Bronchial epithelial cell (primary cell): ENCODE data around the gene RTL3. TPM values are rescaled to one million over a fixed set of nuclear protein-coding genes. Genes with fewer than 3 reads are reported as not detected.

ENCODE experiments used
- DNase-seq: peaks from one replicate; pipeline ENCODE4 v3.0.0-alpha.2; 2010; ENCODE audit warnings: low read depth
- FAIRE-seq: peaks from 2 replicates; lab custom pipeline; 2011; peaks lifted over from hg19 to GRCh38; lab: Jason Lieb, UNC
- H3K27me3 ChIP-seq: 2 replicates; pipeline ENCODE4 v1.5.1; 2011; ENCODE audit warnings: low read length; ENCODE audit not compliant: control insufficient read depth, insufficient read depth
- H3K36me3 ChIP-seq: 2 replicates; pipeline ENCODE4 v1.5.1; 2011; ENCODE audit warnings: low read length; ENCODE audit not compliant: control insufficient read depth, insufficient read depth
- H3K4me3 ChIP-seq: 2 replicates; pipeline ENCODE4 v1.5.1; 2011; ENCODE audit warnings: mild to moderate bottlenecking, low read depth, low read length, control low read depth
- CTCF ChIP-seq: IDR thresholded peaks from 2 replicates; pipeline ENCODE4 v1.5.1; 2011; ENCODE audit warnings: mild to moderate bottlenecking, moderate library complexity, low read length, control low read depth, inconsistent platforms; ENCODE audit not compliant: insufficient read depth, severe bottlenecking
- total RNA-seq: library from RNA; depleted of rRNA; stranded (reverse); fragments of >200 nt; gene quantifications from 2 replicates; pipeline ENCODE4 v1.2.1, GENCODE V29; 2014

Gene RTL3
- total RNA-seq = not detected in 2 replicates

- DNase-seq = peak; percentile 12
- no peaks in the 10 kb centered on the region for H3K27me3 ChIP-seq
- no peak within 1 kb of the TSS for H3K4me3 ChIP-seq
- FAIRE-seq = no peak
- TF ChIP-seq CTCF = no peak
- no peaks in the 10 kb centered on the region for H3K36me3 ChIP-seq
These were observed at the start of gene RTL3 for GRCh38 chrX:78658845-78659744. TSS of gene RTL3 (minus strand) at chrX:78659328. CDS start at chrX:78658420, 908 bp downstream.

- DNase-seq = peak; percentile 0
- no peak for FAIRE-seq
- H3K27me3 ChIP-seq = no peaks in the 10 kb centered on the region
- H3K4me3 ChIP-seq = no peak overlapping the region
- no peaks in the 10 kb centered on the region for H3K36me3 ChIP-seq
- no peak for TF ChIP-seq CTCF
These were observed 49.7 kb upstream of the RTL3 start for GRCh38 chrX:78708816-78709215.

- DNase-seq (peak; percentile 23), FAIRE-seq (no peak)
- no peak overlapping the region for H3K4me3 ChIP-seq
- TF ChIP-seq CTCF = peak; percentile 49
- no peaks in the 10 kb centered on the region for H3K36me3 ChIP-seq
- no peaks in the 10 kb centered on the region for H3K27me3 ChIP-seq
These were observed 49.1 kb upstream of the RTL3 start for GRCh38 chrX:78708262-78708661.

GRCh38 chrX:78706071-78706470 lies 46.9 kb upstream of the RTL3 start:
- H3K36me3 ChIP-seq = no peaks in the 10 kb centered on the region
- H3K4me3 ChIP-seq = no peak overlapping the region
- DNase-seq (no peak), FAIRE-seq (no peak)
- no peak for TF ChIP-seq CTCF
- no peaks in the 10 kb centered on the region for H3K27me3 ChIP-seq

GRCh38 chrX:78693536-78693935 lies 34.4 kb upstream of the RTL3 start:
- FAIRE-seq = no peak

More at GRCh38 chrX:78693536-78693935, 34.4 kb upstream of the RTL3 start:
- TF ChIP-seq CTCF = no peak
- Histone ChIP-seq H3K4me3 (no peak overlapping the region), H3K36me3 (no peaks in the 10 kb centered on the region), H3K27me3 (no peaks in the 10 kb centered on the region)
- DNase-seq = no peak
